SK-N-DZ (cell line): ENCODE data around the gene TBC1D7.

Experiments
- DNase-seq: peaks from one replicate; pipeline ENCODE4 v3.0.0-alpha.2; 2015; ENCODE audit warnings: low spot score

TBC1D7 gene

GRCh38 chr6:13319891-13320564, 8.3 kb downstream of the TBC1D7 start:
- DNase-seq: no peak

GRCh38 chr6:13318821-13319220, 9.5 kb downstream of the TBC1D7 start:
- no peak for DNase-seq

GRCh38 chr6:13315896-13316295, 12.4 kb downstream of the TBC1D7 start:
- no peak for DNase-seq

GRCh38 chr6:13314806-13315205, 13.5 kb downstream of the TBC1D7 start:
- DNase-seq: no peak

- DNase-seq: no peak
Measured at GRCh38 chr6:13311155-13311554, 17.2 kb downstream of the TBC1D7 start.

- no peak for DNase-seq
Measured at GRCh38 chr6:13308332-13308731, 20.0 kb downstream of the TBC1D7 start.

GRCh38 chr6:13307508-13307995, 20.8 kb downstream of the TBC1D7 start:
- DNase-seq: no peak

GRCh38 chr6:13305791-13306190, 22.5 kb downstream of the TBC1D7 start:
- no peak for DNase-seq

GRCh38 chr6:13305288-13305687, 23.0 kb downstream of the TBC1D7 start:
- DNase-seq: no peak

- no peak for DNase-seq
Measured at GRCh38 chr6:13304580-13305260, 23.6 kb downstream of the TBC1D7 start.

GRCh38 chr6:13304101-13304500, 24.2 kb downstream of the TBC1D7 start:
- no peak for DNase-seq

GRCh38 chr6:13303668-13304017, 24.7 kb downstream of the TBC1D7 start:
- no peak for DNase-seq

- no peak for DNase-seq
Measured at GRCh38 chr6:13302751-13303667, 25.3 kb downstream of the TBC1D7 start.

GRCh38 chr6:13302291-13302690, 26.0 kb downstream of the TBC1D7 start:
- no peak for DNase-seq

GRCh38 chr6:13300643-13301590, 27.4 kb downstream of the TBC1D7 start:
- no peak for DNase-seq

- DNase-seq: no peak
Measured at GRCh38 chr6:13299918-13300317, 28.4 kb downstream of the TBC1D7 start.

GRCh38 chr6:13299403-13299821, 28.9 kb downstream of the TBC1D7 start:
- no peak for DNase-seq

GRCh38 chr6:13298446-13298845, 29.9 kb downstream of the TBC1D7 start:
- no peak for DNase-seq

GRCh38 chr6:13297391-13297790, 30.9 kb downstream of the TBC1D7 start:
- no peak for DNase-seq

GRCh38 chr6:13296536-13296997, 31.8 kb downstream of the TBC1D7 start:
- DNase-seq: no peak

- DNase-seq: no peak
Measured at GRCh38 chr6:13295576-13295975, 32.8 kb downstream of the TBC1D7 start.
